ENCODE measurements around the gene DNAJB5. TPM values are rescaled to one million over a fixed set of nuclear protein-coding genes. Genes with fewer than 3 reads are reported as not detected.

Gene DNAJB5
- 10 to 100 TPM in 1 of 2 donors, 1 to 10 TPM in 1; 5.0 to 11.4 TPM for total RNA-seq

DNA sequence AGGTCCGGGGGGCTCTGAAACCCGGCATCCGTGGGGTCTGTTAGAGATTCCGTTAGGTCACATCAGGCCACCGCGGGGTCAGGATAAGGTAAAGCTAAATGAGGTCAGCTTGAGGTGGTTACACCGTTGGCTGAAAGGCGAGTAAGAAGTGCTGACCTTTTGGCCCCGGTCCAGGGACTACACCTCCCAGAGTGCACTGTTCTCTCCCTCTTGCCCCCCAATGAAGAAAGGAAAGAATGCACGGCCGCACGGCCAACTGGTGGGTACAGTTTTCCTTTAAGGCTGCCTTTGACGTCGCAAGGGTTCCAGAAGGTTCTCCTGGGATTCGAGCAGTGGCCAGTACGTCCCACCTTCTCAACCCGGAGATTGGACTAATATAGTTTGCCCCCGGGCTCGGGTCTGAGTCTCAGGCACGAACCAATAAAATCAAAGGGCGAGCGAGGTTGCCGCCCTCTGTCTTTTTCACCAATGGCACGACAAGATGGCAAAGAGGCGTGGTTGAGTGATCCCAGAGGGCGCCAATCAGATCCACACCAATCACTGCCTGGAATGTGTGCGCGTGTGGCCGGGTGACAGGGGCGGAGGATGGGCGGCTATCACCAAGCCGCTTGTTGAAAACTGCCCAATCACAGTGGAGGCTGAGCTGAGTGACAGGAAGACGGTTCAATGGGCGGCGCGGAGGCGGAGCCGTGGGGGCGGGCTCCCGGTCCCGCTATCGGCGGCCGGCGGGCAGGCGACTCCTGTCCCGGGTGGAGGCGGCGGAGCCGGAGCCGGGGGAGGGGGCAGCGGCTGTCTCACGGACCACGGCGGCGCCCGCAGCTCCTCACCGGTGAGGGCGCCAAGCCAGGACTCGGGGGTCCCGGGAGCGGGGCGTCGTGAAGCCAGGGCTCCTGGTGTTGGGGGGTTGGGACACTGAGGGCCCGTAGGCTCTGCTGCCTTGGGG, at the start of gene DNAJB5:
Gene DNAJB5 (plus strand): TSS at position 743 of the 943 bp plus-strand sequence. CDS start 886 bp downstream, outside the sequence.

DNA sequence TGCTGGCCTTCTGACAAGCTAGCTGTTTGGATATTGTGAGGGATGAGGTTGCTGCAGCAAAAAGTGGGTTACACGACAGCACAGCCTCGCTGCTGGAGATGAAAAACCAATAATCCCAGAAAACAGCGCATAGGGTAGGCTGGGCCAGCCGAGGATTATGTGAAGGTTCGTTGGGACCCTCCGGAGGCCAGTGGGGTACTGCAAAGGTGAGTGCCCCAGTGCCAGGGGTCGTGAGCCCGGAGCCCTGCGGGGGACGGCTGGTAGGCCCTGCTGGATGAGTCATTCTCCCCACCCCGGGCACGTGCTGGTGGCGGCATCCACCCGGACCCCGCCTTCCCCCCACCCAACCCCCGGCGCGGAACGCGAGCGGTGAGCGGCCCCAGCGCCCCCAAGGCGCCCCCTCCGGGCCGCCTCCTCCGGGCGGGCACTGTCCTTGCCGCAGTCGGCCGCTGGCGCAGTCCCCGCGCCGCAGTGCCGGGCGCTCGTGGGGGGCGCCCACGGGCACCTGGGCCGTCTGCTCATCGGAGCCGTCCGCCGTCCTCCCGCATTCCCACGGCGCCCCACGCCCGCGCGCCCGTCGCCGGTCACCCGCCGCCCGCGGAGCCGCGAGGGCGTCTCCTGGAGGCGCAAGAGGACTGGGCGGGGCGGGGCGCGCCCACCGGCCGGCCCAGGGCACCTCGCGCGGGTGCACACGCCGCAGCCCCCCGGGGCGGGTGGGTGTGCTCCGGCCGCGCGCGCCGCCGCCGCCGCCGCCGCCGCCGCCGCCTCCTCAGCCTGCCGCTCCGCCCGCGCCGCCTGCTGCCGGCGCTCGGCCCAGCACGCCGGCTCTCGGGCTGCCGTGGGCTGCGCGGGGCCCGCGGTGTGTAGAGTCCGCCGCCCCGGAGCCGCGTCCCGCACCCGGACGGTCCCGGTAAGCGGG, 31.8 kb upstream of the DNAJB5 start, which contains the start of gene PHF24:
Gene PHF24 (plus strand): TSS at position 794 of the 919 bp plus-strand sequence. CDS start 13,014 bp downstream, outside the sequence.

Other genes starting within 250 kb of the DNAJB5 start
- gene PHF24, start 31.5 kb upstream of the DNAJB5 start, total RNA-seq, result 1 to 10 TPM in 1 of 2 donors, under 1 TPM in 1; 1.00 to 3.1 TPM
- gene VCP, start 82.9 kb downstream of the DNAJB5 start, total RNA-seq, result 100 to 1,000 TPM; 296 to 358 TPM
- gene FANCG, start 90.2 kb downstream of the DNAJB5 start, total RNA-seq, result 10 to 100 TPM; 20.3 to 37.3 TPM
- gene PIGO, start 106.8 kb downstream of the DNAJB5 start, total RNA-seq, result 10 to 100 TPM; 19.6 to 24.1 TPM
- 100 to 1,000 TPM; 137 to 234 TPM for gene STOML2, start 113.4 kb downstream of the DNAJB5 start, total RNA-seq
- gene ATOSB, start 126.1 kb downstream of the DNAJB5 start, total RNA-seq, result 10 to 100 TPM; 27.3 to 29.6 TPM
- gene UNC13B, start 172.3 kb downstream of the DNAJB5 start, total RNA-seq, result 10 to 100 TPM; 26.6 to 28.6 TPM

Measured in melanocyte of skin (primary cell).